H9 (cell line): ENCODE data around the gene SPTAN1. TPM values are rescaled to one million over a fixed set of nuclear protein-coding genes. Genes with fewer than 3 reads are reported as not detected.

Source experiments
- DNase-seq: peaks from one replicate; pipeline ENCODE4 v3.0.0-alpha.2; 2017
- H2AFZ ChIP-seq: one replicate; pipeline ENCODE4 v1.6.1; 2013; ENCODE audit warnings: mild to moderate bottlenecking, low read length, control low read depth, moderate library complexity
- H2AK5ac ChIP-seq: 2 replicates; pipeline ENCODE4 v1.6.1; 2013; ENCODE audit warnings: low read length, control low read depth, mixed read lengths; ENCODE audit not compliant: insufficient read length
- H2BK120ac ChIP-seq: one replicate; pipeline ENCODE4 v1.6.1; 2013; ENCODE audit warnings: low read depth, mild to moderate bottlenecking, low read length, control low read depth, inconsistent platforms; ENCODE audit not compliant: poor library complexity, severe bottlenecking
- H2BK12ac ChIP-seq: 2 replicates; pipeline ENCODE4 v1.6.1; 2013; ENCODE audit warnings: low read length, control low read depth, mixed read lengths, low read depth; ENCODE audit not compliant: insufficient read length
- H2BK15ac ChIP-seq: 2 replicates; pipeline ENCODE4 v1.6.1; 2013; ENCODE audit warnings: low read depth, low read length, control low read depth
- H2BK20ac ChIP-seq: one replicate; pipeline ENCODE4 v1.6.1; 2013; ENCODE audit warnings: low read depth, mild to moderate bottlenecking, low read length, control low read depth, inconsistent platforms; ENCODE audit not compliant: poor library complexity, severe bottlenecking
- H2BK5ac ChIP-seq: 2 replicates; pipeline ENCODE4 v1.6.1; 2013; ENCODE audit warnings: low read length, control low read depth, mixed read lengths; ENCODE audit not compliant: insufficient read length
- H3K14ac ChIP-seq: 2 replicates; pipeline ENCODE4 v1.6.1; 2013; ENCODE audit warnings: low read length, control low read depth; ENCODE audit not compliant: insufficient read depth
- H3K18ac ChIP-seq: 2 replicates; pipeline ENCODE4 v1.6.1; 2013; ENCODE audit warnings: low read depth, mild to moderate bottlenecking, mixed read lengths, low read length, control low read depth; ENCODE audit not compliant: insufficient read length
- H3K23ac ChIP-seq: 2 replicates; pipeline ENCODE4 v1.6.1; 2013; ENCODE audit warnings: low read length, control low read depth, mixed read lengths, low read depth; ENCODE audit not compliant: insufficient read length
- H3K23me2 ChIP-seq: 2 replicates; pipeline ENCODE4 v1.6.1; 2013; ENCODE audit warnings: low read depth, mild to moderate bottlenecking, mixed read lengths, low read length, control low read depth; ENCODE audit not compliant: insufficient read length, poor library complexity, severe bottlenecking
- H3K27ac ChIP-seq: 2 replicates; pipeline ENCODE4 v1.5.1; 2013; ENCODE audit warnings: low read length, control low read depth, mixed read lengths, low read depth; ENCODE audit not compliant: insufficient read length
- H3K27me3 ChIP-seq: 2 replicates; pipeline ENCODE4 v1.6.1; 2013; ENCODE audit warnings: low read length, control low read depth, inconsistent platforms; ENCODE audit not compliant: insufficient read depth
- H3K4ac ChIP-seq: 2 replicates; pipeline ENCODE4 v1.6.1; 2013; ENCODE audit warnings: low read depth, mild to moderate bottlenecking, control low read depth, inconsistent platforms, low read length, moderate library complexity
- H3K4me1 ChIP-seq: 2 replicates; pipeline ENCODE4 v1.6.1; 2013; ENCODE audit warnings: low read length, control low read depth, inconsistent platforms; ENCODE audit not compliant: insufficient read depth
- H3K4me2 ChIP-seq: 2 replicates; pipeline ENCODE4 v1.6.1; 2013; ENCODE audit warnings: low read length, control low read depth, mixed read lengths; ENCODE audit not compliant: insufficient read length, insufficient read depth
- H3K56ac ChIP-seq: 2 replicates; pipeline ENCODE4 v1.6.1; 2013; ENCODE audit warnings: low read depth, mild to moderate bottlenecking, mixed read lengths, low read length, control low read depth; ENCODE audit not compliant: insufficient read length
- H3K79me1 ChIP-seq: 2 replicates; pipeline ENCODE4 v1.6.1; 2013; ENCODE audit warnings: low read depth, mild to moderate bottlenecking, moderate library complexity, low read length, control low read depth, inconsistent platforms; ENCODE audit not compliant: insufficient read depth, poor library complexity, severe bottlenecking
- H3K79me2 ChIP-seq: 2 replicates; pipeline ENCODE4 v1.6.1; 2013; ENCODE audit warnings: low read length, control low read depth, inconsistent platforms; ENCODE audit not compliant: insufficient read depth
- H3K9ac ChIP-seq: 2 replicates; pipeline ENCODE4 v1.6.1; 2013; ENCODE audit warnings: low read length, control low read depth, mixed read lengths; ENCODE audit not compliant: insufficient read length; ENCODE audit errors: extremely low read depth
- H3K9me3 ChIP-seq: one replicate; pipeline ENCODE4 v1.6.1; 2013; ENCODE audit warnings: low read depth, low read length, inconsistent platforms; ENCODE audit not compliant: control insufficient read depth
- H3T11ph ChIP-seq: one replicate; pipeline ENCODE4 v1.6.1; 2013; ENCODE audit warnings: mild to moderate bottlenecking, low read length, control low read depth, inconsistent platforms
- H4K20me1 ChIP-seq: one replicate; pipeline ENCODE4 v1.6.1; 2013; ENCODE audit not compliant: control insufficient read depth, insufficient read length, insufficient read depth
- H4K5ac ChIP-seq: 2 replicates; pipeline ENCODE4 v1.6.1; 2013; ENCODE audit warnings: low read depth, mild to moderate bottlenecking, mixed read lengths, low read length, control low read depth; ENCODE audit not compliant: insufficient read length
- H4K8ac ChIP-seq: replicated peaks from 2 replicates; pipeline ENCODE4 v1.6.1; 2013; ENCODE audit warnings: low read length, control low read depth, mixed read lengths, low read depth; ENCODE audit not compliant: insufficient read length
- H4K91ac ChIP-seq: 2 replicates; pipeline ENCODE4 v1.6.1; 2013; ENCODE audit warnings: low read depth, mild to moderate bottlenecking, moderate library complexity, mixed read lengths, low read length, control low read depth; ENCODE audit not compliant: insufficient read length
- H3K27ac Mint-ChIP-seq, 3 experiments: 2 replicates in 2 of 3; 3 replicates in 1 of 3; pipeline ENCODE4 v1.8.0; 2020 to 2021; ENCODE audit warnings: mixed read lengths in 3 of 3, mild to moderate bottlenecking in 1 of 3, moderate library complexity in 1 of 3
- H3K27me3 Mint-ChIP-seq: 2 replicates; pipeline ENCODE4 v1.8.0; 2021; ENCODE audit warnings: low read depth, mild to moderate bottlenecking, moderate library complexity, mixed read lengths
- H3K36me3 Mint-ChIP-seq, 3 experiments: 2 replicates in 2 of 3; 3 replicates in 1 of 3; pipeline ENCODE4 v1.8.0; 2020 to 2021; ENCODE audit warnings: low read depth in 3 of 3, mixed read lengths in 3 of 3; ENCODE audit not compliant: insufficient read depth in 1 of 3
- H3K4me1 Mint-ChIP-seq, 2 experiments: 2 replicates each; pipeline ENCODE4 v1.8.0; 2020; ENCODE audit warnings: mixed read lengths in 2 of 2
- H3K4me3 Mint-ChIP-seq, 2 experiments: 2 replicates in 1 of 2; 3 replicates in 1 of 2; pipeline ENCODE4 v1.8.0; 2020 to 2021; ENCODE audit warnings: mild to moderate bottlenecking in 2 of 2, mixed read lengths in 2 of 2, moderate library complexity in 1 of 2
- H3K9me3 Mint-ChIP-seq, 2 experiments: 2 replicates in 1 of 2; 3 replicates in 1 of 2; pipeline ENCODE4 v1.8.0; 2020; ENCODE audit warnings: mild to moderate bottlenecking in 2 of 2, mixed read lengths in 2 of 2, moderate library complexity in 1 of 2
- WGBS: extraction: QIAGEN DNeasy Blood & Tissue Kit; methylation state at CpG from one replicate; pipeline ENCODE4 v1.1.7; 2013; ENCODE audit warnings: missing lambda C conversion rate, low lambda C conversion rate, mixed read lengths; ENCODE audit not compliant: insufficient read length; ENCODE audit errors: extremely low coverage; 5-methylcytosine and 5-hydroxymethylcytosine counted together
- total RNA-seq: library from RNA; stranded (reverse); gene quantifications from 2 replicates; pipeline ENCODE4 v1.2.1, GENCODE V29; 2021
- TF ChIP-seq, protein P1 (sequence below): fragments of 200-600 bp; sonication (generic); conservative IDR thresholded peaks from 3 replicates; pipeline ENCODE4 v1.8.0; 2021; ENCODE audit warnings: antibody characterized with exemption, mild to moderate bottlenecking

SPTAN1 gene
- total RNA-seq, 1 experiment from 2014 or later = 213 TPM

DNA sequence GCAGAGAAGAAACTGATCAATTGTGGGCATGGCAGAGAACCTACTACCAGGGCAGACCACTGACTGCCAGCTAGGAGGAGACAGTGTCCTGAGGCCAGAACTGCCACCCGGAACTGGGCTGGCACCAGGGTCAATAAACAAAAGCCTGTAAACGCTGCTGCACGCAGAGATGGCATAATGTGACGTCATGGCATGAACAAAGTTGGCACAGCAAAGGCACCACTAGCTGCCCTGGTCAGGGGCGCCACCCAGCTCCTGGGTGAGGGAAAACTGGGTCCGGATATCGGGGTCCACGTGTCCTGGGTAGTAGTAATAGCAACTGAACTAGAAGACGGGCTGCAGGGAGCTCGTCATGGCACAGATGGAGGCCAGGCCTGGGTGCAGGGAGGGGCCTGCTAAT is 72.2 kb downstream of the SPTAN1 start:
- H3K4me2 ChIP-seq = no peak overlapping the region
- Mint-ChIP-seq H3K9me3 (no peaks in the 10 kb centered on the region), H3K36me3 (peaks cover 28 to 82% (median 68%) of the 10 kb centered on the region in 3 experiments), H3K4me3 (no peak overlapping the region), H3K4me1 (0 out of 4 replicates have a peak, but pooled peaks cover 0 to 4% of the 10 kb centered on the region in 2 experiments), H3K27ac (no peak overlapping the region), H3K27me3 (no peaks in the 10 kb centered on the region)
- H2AK5ac ChIP-seq = no peak overlapping the region
- H3K27me3 ChIP-seq = no peaks in the 10 kb centered on the region
- TF ChIP-seq, protein P1, sequence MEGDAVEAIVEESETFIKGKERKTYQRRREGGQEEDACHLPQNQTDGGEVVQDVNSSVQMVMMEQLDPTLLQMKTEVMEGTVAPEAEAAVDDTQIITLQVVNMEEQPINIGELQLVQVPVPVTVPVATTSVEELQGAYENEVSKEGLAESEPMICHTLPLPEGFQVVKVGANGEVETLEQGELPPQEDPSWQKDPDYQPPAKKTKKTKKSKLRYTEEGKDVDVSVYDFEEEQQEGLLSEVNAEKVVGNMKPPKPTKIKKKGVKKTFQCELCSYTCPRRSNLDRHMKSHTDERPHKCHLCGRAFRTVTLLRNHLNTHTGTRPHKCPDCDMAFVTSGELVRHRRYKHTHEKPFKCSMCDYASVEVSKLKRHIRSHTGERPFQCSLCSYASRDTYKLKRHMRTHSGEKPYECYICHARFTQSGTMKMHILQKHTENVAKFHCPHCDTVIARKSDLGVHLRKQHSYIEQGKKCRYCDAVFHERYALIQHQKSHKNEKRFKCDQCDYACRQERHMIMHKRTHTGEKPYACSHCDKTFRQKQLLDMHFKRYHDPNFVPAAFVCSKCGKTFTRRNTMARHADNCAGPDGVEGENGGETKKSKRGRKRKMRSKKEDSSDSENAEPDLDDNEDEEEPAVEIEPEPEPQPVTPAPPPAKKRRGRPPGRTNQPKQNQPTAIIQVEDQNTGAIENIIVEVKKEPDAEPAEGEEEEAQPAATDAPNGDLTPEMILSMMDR = no peak
- no peak overlapping the region for H2BK5ac ChIP-seq
- no peak overlapping the region for H3K14ac ChIP-seq
- H4K5ac ChIP-seq = no peak overlapping the region
- H3K56ac ChIP-seq = no peak overlapping the region
- H3K23me2 ChIP-seq = no peaks in the 10 kb centered on the region
- H4K8ac ChIP-seq = no peak overlapping the region
- no CpG with 5 or more reads among the region's 10 CpGs for WGBS
- H3K9ac ChIP-seq = no peak overlapping the region
- no peak overlapping the region for H2BK15ac ChIP-seq
- no peak overlapping the region for H2BK120ac ChIP-seq
- H3K79me2 ChIP-seq = no peaks in the 10 kb centered on the region
- H3K4ac ChIP-seq = no peak overlapping the region
- no peak overlapping the region for H3K23ac ChIP-seq
- no peak overlapping the region for H2AFZ ChIP-seq
- H3K4me1 ChIP-seq = no peaks in the 10 kb centered on the region
- H2BK20ac ChIP-seq = no peak overlapping the region
- DNase-seq = no peak
- no peak overlapping the region for H2BK12ac ChIP-seq
- H3K9me3 ChIP-seq = no peaks in the 10 kb centered on the region
- no peak overlapping the region for H3K18ac ChIP-seq
- no peaks in the 10 kb centered on the region for H4K20me1 ChIP-seq
- H3T11ph ChIP-seq = no peak overlapping the region
- no peak overlapping the region for H3K27ac ChIP-seq
- no peaks in the 10 kb centered on the region for H3K79me1 ChIP-seq
- no peak overlapping the region for H4K91ac ChIP-seq
